BE2C (cell line): ENCODE data around the gene ELMOD1.

Experiments
- DNase-seq: peaks from one replicate; pipeline ENCODE4 v3.0.0-alpha.2; 2020
- H3K27me3 ChIP-seq: fragments of 250-450 bp; sonication (Bioruptor Pico); 2 replicates; pipeline ENCODE4 v1.5.1; 2020; ENCODE audit warnings: mild to moderate bottlenecking
- H3K36me3 ChIP-seq: fragments of 250-450 bp; sonication (Bioruptor Pico); 2 replicates; pipeline ENCODE4 v1.5.1; 2020; ENCODE audit warnings: mild to moderate bottlenecking
- H3K4me1 ChIP-seq: fragments of 250-450 bp; sonication (Bioruptor Pico); 2 replicates; pipeline ENCODE4 v1.5.1; 2020
- H3K4me3 ChIP-seq: 2 replicates; pipeline ENCODE4 v1.5.1; 2011; ENCODE audit warnings: low read depth, low read length
- H3K9me3 ChIP-seq: fragments of 250-450 bp; sonication (Bioruptor Pico); 2 replicates; pipeline ENCODE4 v1.5.1; 2020
- CTCF ChIP-seq: IDR thresholded peaks from 2 replicates; pipeline ENCODE4 v1.5.1; 2012; ENCODE audit warnings: mild to moderate bottlenecking, low read depth, low read length

ELMOD1 gene

DNA sequence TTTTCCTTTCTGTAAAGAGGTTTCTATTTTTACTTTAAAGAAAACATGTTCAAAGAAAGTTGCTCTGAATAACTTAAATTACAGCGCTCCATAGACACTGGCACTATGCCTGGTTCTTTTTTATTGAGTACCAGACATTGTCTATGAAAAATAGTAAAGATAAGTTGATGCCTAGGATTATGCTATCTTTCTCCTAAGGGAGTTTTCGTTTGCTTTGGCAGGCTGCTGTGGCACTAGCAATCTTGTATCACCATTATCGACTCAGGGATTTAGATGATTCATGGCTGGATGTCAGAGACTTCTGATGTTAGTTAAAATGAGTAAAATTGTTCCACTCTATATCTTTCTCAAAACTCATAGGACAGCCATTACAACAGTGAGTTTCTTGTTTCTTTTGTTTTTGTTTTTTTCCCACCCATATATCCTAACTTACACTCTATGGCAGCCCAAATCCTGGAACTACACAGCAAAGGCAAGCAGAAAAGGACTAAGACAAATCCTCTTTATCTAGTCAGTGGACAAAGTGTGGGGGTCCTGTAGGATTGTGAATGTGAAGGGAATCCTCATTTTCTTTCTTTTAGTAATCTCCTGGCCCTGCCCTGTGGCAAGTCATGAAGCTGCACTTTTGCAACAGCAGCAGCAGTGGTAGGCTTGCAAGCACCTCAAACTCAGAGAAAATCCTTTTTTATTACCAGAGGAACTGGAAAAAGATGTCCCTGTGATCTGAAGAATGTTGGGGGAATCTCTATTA lies 100.2 kb downstream of the ELMOD1 start:
- no peaks in the 10 kb centered on the region for H3K36me3 ChIP-seq

DNA sequence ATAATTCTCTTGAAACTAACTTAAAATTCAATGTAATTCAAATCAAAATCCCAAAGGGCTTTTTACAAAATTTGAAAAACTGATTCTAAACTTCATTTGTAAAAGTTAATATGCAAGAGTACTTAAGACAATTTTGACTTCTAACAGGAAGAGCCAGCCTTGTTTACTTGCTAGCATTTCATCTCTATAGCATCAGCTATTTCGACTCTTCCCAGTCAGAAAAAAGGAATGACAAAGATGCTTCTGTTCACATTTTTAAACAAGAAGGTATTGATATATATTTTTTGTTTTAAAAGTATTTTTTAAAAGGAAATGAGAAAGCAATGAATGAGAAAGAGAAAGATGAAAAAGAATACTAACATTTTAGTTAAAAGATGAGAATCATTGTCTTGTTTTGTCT lies 104.5 kb downstream of the ELMOD1 start:
- Histone ChIP-seq H3K4me1 (no peaks in the 10 kb centered on the region), H3K36me3 (no peaks in the 10 kb centered on the region), H3K9me3 (no peaks in the 10 kb centered on the region), H3K27me3 (peaks cover 35% of the 10 kb centered on the region), H3K4me3 (no peak overlapping the region)
- TF ChIP-seq CTCF: no peak
- DNase-seq: no peak

More for the DNA sequence above, 100.2 kb downstream of the ELMOD1 start:
- Histone ChIP-seq H3K4me1 (no peaks in the 10 kb centered on the region), H3K27me3 (peaks cover 26% of the 10 kb centered on the region), H3K9me3 (no peaks in the 10 kb centered on the region), H3K4me3 (no peak overlapping the region)
- TF ChIP-seq CTCF: no peak
- no peak for DNase-seq

- TF ChIP-seq CTCF: no peak
- Histone ChIP-seq H3K4me1 (no peaks in the 10 kb centered on the region), H3K9me3 (no peaks in the 10 kb centered on the region), H3K27me3 (peaks cover 28% of the 10 kb centered on the region), H3K36me3 (no peaks in the 10 kb centered on the region), H3K4me3 (no peak overlapping the region)
- no peak for DNase-seq
These were observed 105.2 kb downstream of the ELMOD1 start for GRCh38 chr11:107696140-107696539.

- H3K4me1 ChIP-seq: no peaks in the 10 kb centered on the region
- H3K27me3 ChIP-seq: peaks cover 20% of the 10 kb centered on the region
- H3K36me3 ChIP-seq: no peaks in the 10 kb centered on the region
- no peak for DNase-seq
- no peak overlapping the region for H3K4me3 ChIP-seq
- TF ChIP-seq CTCF: no peak
- no peaks in the 10 kb centered on the region for H3K9me3 ChIP-seq
These were observed 106.3 kb downstream of the ELMOD1 start for GRCh38 chr11:107697291-107697690.

DNA sequence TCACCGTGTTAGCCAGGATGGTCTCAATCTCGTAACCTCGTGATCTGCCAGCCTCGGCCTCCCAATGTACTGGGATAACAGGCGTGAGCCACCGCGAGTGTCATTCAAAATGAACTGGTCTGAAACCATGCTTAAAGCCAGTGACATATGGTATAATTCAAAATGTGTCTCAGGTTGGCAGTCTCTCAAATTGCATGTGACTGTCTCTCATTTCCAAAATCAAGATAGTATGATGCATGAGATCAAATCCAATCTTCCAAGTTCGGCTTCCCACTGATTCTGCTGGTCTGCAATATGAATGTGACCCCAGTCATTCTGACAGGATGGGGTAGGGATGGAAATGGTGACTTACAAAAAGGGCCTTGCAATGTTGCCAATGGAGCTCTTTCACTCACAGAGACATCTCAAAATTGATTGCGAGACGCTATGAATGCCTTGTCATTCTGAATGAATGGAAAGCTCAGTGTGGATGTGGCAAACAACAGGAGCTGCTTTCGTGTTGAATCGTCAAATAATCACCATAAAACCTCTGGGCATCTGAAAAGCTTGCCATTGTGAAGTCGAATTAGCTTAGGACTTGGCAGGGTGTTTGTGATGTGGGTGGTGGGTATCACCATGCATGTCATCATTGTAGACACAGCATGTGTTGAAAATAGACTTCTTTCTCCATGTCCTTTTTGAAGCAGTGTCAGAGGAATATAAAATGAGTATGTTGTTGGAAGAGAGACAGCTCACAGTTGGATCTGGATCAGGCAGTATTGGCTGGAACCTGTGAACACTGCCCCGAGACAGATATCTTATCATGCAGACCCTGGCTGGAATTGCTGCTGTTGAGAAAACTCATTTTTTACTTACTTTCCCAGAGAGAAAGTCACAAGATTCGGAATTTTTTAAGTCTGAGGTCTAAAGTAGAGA lies 108.7 kb downstream of the ELMOD1 start:
- Histone ChIP-seq H3K9me3 (no peaks in the 10 kb centered on the region), H3K4me1 (no peaks in the 10 kb centered on the region), H3K36me3 (no peaks in the 10 kb centered on the region), H3K4me3 (no peak overlapping the region), H3K27me3 (peaks cover 24% of the 10 kb centered on the region; the same call in 1 of the 2 replicates)
- DNase-seq: no peak
- no peak for TF ChIP-seq CTCF

DNA sequence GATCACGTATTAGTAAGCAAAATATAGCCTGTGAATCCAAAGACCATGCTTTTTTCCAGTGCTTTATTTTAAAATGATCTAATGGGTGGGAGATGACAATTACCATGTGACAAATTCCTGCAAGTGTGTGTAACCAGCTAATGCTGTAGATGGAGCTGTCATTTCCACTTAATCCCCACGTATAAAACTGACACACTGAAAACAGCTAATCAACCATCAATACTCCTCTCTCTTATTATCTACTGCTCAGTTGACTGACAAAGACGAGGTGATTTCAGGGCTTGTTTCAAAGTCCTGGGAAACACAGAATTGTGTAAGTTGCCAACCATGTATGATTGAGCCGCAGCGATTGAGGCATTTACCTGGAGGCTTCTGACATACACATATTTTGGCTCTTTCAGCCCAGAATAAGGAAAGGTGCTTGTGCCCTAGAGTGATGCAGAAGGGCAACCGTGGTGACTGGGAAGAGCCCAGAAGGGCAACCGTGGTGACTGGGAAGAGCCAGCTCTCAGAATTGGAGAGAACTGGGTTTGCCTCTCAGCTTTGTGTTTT lies 111.2 kb downstream of the ELMOD1 start:
- no peak overlapping the region for H3K4me3 ChIP-seq
- H3K9me3 ChIP-seq: no peaks in the 10 kb centered on the region
- TF ChIP-seq CTCF: no peak
- no peaks in the 10 kb centered on the region for H3K36me3 ChIP-seq
- no peak for DNase-seq
- H3K27me3 ChIP-seq: peaks cover 15% of the 10 kb centered on the region
- H3K4me1 ChIP-seq: no peaks in the 10 kb centered on the region
